Myocyte (in vitro differentiated cells): Measurements from ENCODE around the gene GAS2L2. TPM values are rescaled to one million over a fixed set of nuclear protein-coding genes. Genes with fewer than 3 reads are reported as not detected.
"Not testable (repeated sequence)": the region's sequence is repeated elsewhere in the genome, so short reads cannot be mapped to it uniquely, and the experiment has no call there.

Source experiments
- DNase-seq: peaks from one replicate; pipeline ENCODE4 v3.0.0-alpha.2; 2012; ENCODE audit warnings: low read depth
- total RNA-seq: library from RNA; depleted of rRNA; stranded (reverse); fragments of >200 nt; gene quantifications from 2 replicates; pipeline ENCODE4 v1.2.3, GENCODE V29; 2014

GAS2L2 gene
- total RNA-seq, 1 donor from 2014 or later: 0.08 TPM

DNA sequence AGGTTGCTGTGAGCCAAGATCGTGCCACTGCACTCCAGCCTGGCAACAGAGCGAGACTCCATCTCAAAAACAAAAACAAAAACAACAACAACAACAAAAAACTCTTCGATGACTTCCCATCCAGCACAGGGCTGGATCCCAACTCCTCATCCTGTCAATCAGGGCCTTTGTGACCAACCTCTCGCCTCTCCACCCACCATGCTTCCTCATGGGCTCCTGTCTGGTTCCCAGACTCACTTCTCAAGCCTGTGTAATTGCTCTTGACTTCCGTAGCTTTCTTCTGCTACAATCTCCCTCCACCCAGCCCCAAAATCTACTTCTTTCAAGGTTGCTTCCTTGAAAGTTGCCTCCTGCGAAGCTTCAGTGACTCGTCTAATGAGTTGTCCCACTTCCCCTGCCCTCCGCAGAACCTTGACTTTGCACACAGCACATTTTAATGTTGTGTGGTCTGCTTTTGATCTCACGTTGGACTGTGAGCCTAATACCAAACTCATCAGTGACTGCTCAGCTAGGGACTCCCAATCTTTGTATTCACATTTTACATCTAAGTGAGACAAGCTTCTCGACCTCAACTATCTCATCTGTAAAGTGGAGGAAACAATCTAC, 22.5 kb downstream of the GAS2L2 start:
- DNase-seq: no peak

DNA sequence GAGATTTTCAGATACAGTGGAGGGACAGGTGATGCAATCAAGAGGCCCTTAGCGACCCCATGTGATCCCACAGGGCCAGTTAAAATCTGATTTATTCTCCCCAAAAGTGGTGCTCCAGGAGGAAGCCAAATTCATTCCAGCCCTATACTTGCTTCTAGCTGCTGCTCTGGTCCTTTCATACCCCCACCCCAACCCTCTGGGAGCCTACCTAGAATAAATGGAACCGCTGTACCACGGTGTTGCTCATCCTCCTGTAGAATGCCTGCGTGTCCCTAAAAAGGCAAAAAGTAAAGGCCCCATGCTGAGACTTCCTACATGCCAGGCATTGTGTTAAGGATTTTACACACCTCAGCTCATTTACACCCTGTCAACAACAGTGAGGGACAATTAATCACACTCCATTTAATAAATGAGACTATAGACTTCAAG, 23.6 kb downstream of the GAS2L2 start:
- no peak for DNase-seq

DNA sequence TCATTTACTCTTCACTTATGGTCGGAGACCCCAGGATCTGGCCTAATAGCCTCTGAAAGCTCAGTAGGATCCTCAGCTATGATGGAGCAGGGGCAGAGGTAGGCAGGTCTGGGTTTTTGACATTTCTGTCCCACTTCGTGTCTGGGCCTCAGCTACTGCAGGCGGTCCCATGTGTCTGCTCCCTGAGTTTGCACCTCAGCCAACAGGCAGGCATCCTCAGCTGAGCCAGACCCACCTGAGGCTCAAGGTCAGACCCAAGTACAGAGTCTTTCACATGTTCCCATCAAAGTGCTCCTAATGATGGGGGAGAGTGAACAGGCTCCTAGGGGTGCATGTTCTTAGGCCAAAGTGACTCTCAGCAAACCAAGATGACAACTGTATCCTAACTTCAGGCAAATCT, 24.5 kb downstream of the GAS2L2 start:
- no peak for DNase-seq

DNA sequence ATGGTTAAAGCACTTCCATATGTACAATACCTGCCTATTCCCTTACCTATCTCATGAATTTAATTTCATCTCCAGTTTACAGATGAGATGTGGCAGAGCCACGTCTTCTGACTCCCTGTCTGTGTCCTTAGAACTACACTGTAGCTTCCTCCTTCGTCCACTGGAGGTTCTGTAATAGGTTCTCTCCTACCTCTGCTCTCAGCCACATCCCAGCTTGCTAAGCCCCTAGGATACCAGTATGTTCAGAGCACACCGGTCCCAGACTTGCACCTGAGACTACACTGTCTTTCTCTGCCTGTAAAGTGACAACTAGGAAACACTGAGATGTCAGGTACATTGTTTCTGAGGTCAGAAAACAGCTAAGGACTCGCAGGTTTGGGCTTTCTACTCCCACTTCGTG, 25.4 kb downstream of the GAS2L2 start:
- DNase-seq: no peak

DNA sequence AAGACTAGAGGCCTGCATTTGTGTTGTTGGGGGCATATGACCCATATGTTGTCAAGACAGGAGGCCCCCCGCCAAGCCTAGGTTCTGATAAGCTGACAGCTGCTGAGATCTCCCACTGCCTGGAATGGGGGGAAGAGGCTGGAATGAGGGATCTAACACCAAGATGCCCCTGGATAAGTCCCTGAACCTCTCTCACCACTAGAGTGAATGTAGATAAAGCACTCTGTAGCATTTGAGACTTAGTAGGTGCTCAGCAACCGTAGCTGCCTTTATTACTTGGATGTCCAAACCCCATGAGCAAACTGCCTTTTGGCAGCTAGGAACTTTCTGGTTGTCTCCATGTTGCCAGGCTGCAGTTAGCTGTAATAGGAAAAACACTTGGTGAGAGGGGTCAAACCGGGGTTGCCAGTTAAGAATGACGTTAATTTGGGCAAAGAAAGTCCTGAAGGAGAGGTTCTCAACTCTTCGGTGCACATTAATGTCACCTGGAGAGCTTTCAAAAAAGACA, 26.0 kb downstream of the GAS2L2 start:
- no peak for DNase-seq

DNA sequence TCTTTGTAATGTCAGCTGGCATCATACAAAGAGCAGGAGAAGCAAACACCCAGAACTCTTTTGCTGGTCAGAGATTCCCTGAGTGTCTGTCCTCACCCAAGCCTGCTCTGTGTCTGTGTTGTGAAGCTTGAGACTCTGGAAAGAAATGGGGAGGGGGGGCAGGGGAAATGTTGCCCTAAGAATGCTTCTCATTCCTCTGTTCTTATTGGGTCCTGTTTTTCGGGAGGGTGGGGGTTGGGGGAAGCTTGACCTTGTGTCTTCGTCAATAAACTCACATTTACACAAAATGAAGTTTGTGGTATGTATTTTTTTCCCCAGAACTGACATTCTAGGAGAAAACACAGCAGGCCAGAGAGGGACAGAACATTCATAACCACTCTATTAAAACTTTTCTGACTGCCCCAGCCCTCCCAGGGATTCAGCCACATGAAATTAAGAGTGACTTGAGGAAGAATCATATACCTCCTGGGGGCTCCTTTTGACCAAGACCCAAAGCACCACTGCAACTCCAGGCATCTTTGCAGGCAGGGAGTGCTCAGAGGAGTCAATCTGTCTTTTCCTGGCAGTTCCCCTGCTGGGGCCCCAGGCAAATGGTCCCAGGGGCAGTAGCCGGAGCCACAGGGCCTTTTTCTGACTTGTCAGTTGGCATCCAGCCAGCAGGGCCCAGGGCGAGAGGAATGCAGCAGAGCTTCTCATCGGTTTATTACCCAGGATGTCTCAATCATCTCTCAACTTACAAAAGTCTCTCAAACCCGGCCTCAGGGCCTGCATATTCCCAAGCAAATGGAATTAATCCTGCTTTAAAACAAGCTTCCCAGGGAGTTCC, 26.7 kb downstream of the GAS2L2 start:
- peak; percentile 79 for DNase-seq

DNA sequence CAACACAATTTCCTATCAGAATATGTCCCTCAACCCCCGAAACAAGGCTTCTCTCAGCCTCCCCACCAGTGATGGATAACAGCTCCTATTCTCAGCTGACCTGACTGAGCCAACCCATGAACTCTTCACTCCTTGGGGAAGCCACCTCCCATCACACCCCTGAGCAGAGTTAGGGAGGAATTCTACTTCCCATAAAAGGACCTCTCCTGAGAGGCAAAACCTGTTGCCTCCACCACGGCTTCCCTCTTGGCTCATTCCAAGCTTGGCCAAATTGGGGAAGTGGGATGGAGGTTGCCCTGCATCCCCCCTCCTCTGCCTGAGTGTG, 27.3 kb downstream of the GAS2L2 start:
- DNase-seq: no peak

DNA sequence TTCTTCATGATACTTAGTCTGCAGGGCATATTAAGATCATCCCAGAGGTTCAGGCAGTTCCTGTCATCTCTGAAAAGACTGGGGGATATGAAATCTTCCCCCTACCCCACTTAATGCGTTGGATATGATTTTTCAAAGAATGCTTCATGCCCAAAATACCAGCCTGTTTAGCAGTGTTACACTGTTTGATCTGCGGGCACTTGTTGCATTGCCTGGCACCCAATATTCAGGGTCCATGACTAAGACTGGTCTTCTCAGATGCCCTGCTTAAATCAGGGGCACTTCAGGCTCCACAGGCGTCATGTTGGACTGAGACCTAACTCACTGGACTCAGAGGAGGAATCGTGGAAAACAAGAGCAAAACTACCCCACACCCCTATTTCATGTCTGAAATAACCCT, 28.0 kb downstream of the GAS2L2 start:
- no peak for DNase-seq

DNA sequence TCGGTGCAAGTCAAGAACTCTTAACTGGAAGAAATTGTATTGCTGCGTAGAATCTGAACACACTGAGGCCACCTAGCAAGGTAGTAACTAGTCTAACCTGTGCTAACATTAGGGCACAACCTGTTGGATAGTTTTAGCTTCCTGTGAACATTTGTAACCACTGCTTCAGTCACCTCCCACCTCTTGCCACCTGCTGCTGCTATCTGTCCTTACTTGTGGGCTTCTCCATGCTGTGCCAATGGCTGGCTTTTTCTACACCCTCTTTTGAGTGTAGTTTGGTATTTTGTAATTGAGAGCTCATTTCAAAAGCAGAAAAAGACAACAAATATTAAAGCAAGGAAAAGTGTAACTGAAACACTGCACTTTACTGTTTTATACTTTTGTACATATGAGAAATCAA, 29.3 kb downstream of the GAS2L2 start:
- DNase-seq: no peak

DNA sequence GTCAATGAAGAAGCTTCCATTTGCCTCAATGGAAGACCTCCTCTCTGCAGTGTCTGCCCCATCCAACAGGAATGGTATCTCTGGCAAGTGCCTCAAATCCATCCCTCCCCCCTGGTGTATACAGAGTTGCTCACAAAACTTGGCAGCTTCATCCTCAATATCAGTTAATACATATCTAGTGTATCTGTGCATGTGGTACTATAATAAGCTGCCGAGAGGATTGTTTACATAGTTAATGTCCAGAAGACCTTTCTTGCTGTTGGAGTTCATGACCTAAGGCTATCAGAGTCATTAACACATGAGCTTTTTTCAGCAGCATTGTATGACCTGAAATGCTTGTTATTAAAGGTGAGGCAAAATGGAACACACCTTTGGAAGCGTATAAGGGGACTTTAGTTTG, 35.6 kb downstream of the GAS2L2 start:
- no peak for DNase-seq

DNA sequence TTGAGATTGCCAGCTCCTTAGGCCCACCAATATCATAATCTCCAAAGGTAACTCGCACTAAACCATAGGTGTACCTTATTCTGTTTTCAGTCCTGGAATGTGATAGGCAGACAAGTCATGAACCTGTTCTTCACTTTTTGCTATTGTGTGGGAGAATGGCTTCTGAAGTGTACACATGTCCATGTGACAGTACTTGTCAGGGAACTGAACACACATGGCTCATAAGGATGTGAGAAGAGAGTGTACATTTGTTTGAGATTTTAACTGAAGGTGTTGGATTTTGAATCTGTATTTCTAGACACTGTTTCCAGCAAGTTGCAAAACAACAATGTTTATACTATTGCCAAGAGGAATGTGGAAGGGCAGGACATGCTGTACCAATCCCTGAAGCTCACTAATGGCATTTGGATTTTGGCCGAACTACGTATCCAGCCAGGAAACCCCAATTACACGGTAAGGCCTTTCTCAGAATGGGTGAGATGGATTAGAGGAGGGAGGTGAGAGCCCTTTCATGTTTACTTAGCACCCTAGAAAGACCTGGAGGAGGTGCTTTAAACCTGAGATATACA, 36.1 kb downstream of the GAS2L2 start:
- DNase-seq: no peak

DNA sequence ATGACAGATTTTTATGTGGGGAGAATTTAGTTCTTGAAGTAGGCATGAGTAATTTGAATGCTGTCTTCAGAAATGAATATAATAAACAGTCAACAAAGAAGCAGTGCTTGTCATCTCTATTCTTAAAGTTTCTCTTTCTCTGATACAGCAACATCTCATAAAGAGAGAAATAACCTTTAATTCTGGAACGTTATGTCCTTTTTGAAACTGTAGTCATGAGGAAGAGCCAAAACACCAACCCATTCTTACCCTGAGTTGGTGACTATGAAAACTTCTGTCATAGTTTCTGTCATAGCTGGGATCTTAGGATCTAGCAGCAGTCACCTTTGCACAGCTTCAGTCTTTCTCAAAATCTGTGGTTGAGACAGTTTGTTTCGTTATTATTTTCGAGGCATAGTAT, 36.9 kb downstream of the GAS2L2 start:
- DNase-seq: no peak

DNA sequence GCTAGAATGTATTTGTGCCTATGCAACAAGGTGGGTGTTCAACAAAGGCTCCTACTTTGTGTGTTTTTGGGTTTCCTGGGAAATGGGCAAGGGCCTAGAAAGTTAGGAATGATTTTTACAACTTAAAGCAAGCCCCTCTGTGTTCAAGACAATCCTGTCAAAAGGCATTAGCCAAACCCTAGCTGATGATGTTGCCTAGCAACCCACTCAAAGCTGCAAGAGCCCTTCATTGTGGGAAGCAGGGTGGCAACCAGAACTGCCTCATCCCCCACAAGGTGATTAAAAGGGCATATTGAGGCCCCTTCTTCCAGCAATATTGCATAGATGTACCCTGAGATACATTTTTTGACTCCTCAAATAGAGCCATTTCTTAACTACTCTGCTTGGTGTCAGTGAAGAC, 37.6 kb downstream of the GAS2L2 start:
- no peak for DNase-seq

DNA sequence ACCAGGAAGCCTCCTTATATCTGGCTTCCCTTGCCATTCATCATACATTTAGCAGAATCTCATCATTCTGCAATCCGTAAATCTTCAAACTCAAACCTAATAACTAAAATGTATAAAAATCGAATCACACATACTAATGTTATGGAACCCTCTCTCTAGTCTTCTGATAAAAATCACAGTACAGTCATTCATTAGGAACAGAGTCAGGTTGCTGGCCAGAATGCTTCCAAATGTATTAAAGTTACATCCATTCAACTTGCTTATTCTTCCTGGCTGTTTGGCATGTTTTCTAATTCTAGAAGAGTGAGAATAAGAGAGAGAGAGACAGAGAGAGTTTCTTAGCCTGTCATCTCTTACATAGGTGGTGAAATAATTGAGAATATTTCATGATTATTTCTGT, 38.1 kb downstream of the GAS2L2 start:
- DNase-seq: no peak

DNA sequence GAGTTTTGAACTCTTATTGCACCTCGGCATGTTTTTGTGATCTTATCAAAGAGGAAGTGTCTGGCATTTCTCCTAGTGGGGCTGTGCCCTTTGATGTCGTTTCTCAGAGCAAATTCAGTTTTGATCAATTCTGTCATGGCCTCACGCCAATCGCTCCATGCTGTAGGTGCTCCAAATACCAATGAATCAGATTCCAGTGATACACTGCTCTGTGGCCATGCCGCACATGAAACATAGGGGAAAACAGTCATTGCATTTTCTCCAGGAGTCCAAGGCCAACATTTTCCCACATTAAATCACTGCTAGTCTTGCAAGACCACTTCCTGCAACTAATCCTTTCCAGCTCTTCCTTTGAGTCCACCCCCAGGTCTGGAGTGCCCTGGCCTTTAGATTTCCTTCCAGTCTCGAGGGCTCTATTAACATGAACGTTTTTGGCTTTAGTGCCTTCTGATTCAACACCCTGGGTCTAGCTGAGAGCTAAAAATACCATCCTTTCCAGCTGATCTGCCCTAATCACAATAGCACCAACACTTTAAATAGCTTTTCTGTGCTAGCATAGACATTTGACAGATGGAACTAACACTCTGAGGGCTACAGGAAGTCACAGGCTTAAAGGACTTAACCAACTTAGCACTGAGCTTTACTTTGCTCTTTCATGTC, 39.8 kb downstream of the GAS2L2 start:
- peak; percentile 91 for DNase-seq

DNA sequence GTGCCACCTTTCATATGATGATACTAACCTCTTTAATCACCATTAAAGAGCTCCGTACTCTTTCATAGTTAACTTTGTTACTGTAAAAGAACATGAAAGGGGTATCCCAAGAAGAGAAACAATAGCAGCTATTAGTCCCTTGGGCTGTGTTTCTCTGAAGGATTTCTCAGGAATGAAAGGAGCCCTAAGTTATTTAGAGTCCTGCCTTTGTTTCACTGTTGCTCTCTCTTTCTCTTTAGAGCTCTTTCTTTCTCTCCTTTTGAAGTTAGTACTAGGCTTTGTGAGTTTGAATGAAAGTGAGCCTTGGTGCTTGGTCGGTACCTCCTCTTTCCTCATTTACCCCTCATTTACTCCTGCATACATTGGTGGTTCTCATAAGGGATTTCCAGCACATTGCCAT, 42.1 kb downstream of the GAS2L2 start:
- no peak for DNase-seq

DNA sequence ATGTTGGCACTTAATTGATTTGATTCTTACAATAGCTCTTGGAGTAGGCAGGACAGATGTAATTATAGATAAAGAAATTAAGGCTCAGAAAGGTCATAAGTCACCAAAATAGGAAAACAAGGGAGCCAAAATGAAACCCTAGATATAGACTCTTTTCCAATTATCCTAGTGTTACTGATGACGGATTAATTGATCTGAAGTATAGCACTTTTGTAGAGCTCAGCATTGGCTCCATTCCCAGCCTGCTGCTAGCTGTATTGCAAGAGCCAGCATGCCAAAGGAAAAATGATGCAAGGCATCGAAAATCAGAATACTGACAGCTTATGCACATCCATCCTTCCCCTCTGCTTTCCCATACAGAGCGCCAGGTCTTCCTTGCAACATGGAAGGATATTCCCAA, 43.2 kb downstream of the GAS2L2 start:
- no peak for DNase-seq

DNA sequence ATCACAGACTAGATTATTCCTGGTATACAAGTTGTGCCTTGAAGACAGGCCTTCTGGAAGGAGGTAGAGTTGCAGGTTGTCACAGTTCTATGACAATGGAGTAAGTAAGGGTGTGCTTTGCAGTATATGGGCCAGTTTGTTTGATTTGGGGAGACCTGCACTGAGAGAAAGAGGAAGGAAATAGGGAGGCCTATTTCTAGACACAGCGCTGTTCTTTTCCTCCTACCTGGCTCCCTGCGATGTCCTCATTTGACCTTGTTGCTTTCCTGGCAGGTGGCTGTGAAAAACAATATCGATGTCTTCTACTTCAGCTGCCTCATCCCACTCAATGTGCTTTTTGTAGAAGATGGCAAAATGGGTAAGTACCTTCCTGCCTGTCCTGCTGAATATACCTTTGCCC, 44.1 kb downstream of the GAS2L2 start:
- no peak for DNase-seq

DNA sequence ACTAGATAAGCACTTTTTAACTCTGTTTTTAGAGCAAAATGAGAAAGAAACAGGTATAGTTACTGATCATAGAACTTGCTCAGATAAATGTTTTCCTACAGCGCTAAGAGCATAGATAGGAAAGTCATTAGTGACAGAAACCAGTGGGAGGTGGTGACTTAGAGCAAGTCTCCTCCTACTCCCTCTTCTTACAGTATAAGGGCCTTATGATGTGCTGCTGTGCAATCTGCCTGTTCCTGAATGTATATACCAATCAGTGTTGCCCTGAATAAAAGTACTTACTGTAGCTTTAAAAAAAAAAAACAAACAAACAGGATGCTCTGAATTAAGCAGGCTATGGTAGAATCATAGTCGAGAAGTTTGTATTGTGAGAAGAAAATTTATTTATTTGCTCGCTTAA, 44.9 kb downstream of the GAS2L2 start:
- DNase-seq: no peak

DNA sequence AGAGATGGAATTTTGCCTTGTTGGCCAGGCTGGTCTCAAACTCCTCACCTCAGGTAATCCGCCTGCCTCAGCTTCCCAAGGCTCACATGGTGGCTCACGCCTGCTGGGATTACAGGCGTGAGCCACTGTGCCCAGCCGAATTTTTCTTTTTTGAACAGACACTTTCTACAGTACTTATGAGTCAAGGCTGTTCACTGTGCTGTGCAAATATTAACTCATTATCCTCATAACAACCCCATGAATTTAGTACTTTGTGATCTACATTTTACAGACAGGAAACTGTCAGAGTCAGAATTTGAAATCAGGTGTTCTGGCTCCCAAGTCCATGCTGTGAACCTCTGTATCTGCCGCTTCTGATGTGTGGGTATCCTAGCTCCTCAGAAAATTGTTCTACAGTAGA, 47.3 kb downstream of the GAS2L2 start:
- no peak for DNase-seq

DNA sequence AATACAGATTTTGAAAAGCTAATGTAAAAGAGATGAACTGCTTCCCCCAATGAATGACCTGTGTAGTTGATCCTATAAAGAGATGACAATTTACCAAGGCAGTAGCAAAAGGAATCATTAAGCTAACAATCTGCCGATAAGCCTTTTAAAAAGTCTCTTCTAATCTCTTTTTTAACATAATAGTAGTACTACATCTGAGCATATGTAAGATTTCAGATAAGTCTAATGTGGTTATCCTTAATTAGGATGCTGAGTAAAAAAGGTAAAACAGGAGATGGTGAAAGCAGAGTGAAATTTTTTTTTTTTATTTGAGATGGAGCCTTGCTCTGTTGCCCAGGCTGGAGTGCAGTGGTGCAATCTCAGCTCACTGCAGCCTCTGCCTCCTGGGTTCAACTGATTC, 47.8 kb downstream of the GAS2L2 start:
- DNase-seq: no peak

DNA sequence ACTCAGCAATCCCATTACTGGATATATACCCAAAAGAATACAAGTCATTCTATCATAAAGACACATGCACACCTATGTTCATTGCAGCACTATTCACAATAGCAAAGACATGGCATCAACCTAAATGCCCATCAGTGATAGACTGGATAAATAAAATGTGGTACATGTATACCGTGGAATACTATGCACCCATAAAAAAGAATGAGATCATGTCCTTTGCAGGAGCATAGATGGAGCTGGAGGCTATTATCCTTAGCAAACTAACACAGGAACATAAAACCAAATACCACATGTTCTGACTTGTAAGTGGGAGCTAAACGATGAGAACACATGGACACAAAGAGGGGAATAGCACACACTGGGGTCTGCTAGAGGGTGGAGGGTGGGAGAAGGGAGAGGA, 49.7 kb downstream of the GAS2L2 start:
- not testable (repeated sequence) for DNase-seq
